GM23338 (cell line): Measurements from ENCODE around the gene CFAP299. TPM values are rescaled to one million over a fixed set of nuclear protein-coding genes. Genes with fewer than 3 reads are reported as not detected.

Experiments
- ATAC-seq: fragments of 200-7000 bp; cut with Tn5 transposase; 3 replicates; pipeline ENCODE4 v1.9.1; 2020
- DNase-seq: peaks from one replicate; pipeline ENCODE4 v3.0.0-alpha.2; 2015; ENCODE audit warnings: low spot score
- H2AFZ ChIP-seq: fragments of 200-600 bp; sonication (generic); 2 replicates; pipeline ENCODE4 v1.8.0; 2016; ENCODE audit warnings: antibody characterized with exemption, mild to moderate bottlenecking, moderate library complexity
- H3F3A ChIP-seq: fragments of 200-600 bp; sonication (generic); replicated peaks from 2 replicates; pipeline ENCODE4 v1.8.0; 2017; ENCODE audit warnings: antibody characterized with exemption, mixed run types, low read depth
- H3K27ac ChIP-seq: fragments of 200-600 bp; sonication (generic); 2 replicates; pipeline ENCODE4 v1.6.1; 2016; ENCODE audit warnings: low read depth
- H3K27me3 ChIP-seq: fragments of 200-600 bp; sonication (generic); 2 replicates; pipeline ENCODE4 v1.8.0; 2016; ENCODE audit warnings: mild to moderate bottlenecking, mixed run types, moderate library complexity; ENCODE audit not compliant: insufficient read depth
- H3K36me3 ChIP-seq: fragments of 200-600 bp; sonication (generic); 2 replicates; pipeline ENCODE4 v1.8.0; 2016; ENCODE audit warnings: mild to moderate bottlenecking; ENCODE audit not compliant: insufficient read depth
- H3K4me1 ChIP-seq: fragments of 200-600 bp; sonication (generic); 2 replicates; pipeline ENCODE4 v1.8.0; 2016; ENCODE audit warnings: mild to moderate bottlenecking, moderate library complexity; ENCODE audit not compliant: insufficient read depth
- H3K4me2 ChIP-seq: fragments of 200-600 bp; sonication (generic); 2 replicates; pipeline ENCODE4 v1.7.1; 2017; ENCODE audit warnings: mixed run types
- H3K4me3 ChIP-seq: fragments of 200-600 bp; sonication (generic); 2 replicates; pipeline ENCODE4 v1.6.1; 2016; ENCODE audit warnings: mixed run types
- H3K79me2 ChIP-seq: fragments of 200-600 bp; sonication (generic); replicated peaks from 2 replicates; pipeline ENCODE4 v1.8.0; 2017; ENCODE audit warnings: mild to moderate bottlenecking; ENCODE audit not compliant: insufficient read depth
- H3K9me2 ChIP-seq: fragments of 200-600 bp; sonication (generic); 2 replicates; pipeline ENCODE4 v1.8.0; 2017; ENCODE audit not compliant: insufficient read depth
- H4K20me1 ChIP-seq: fragments of 200-600 bp; sonication (generic); replicated peaks from 2 replicates; pipeline ENCODE4 v1.8.0; 2017; ENCODE audit warnings: mild to moderate bottlenecking; ENCODE audit not compliant: insufficient read depth
- H3K27ac Mint-ChIP-seq: 2 replicates; pipeline ENCODE4 v1.8.0; 2020; ENCODE audit warnings: inconsistent platforms, mild to moderate bottlenecking, moderate library complexity, mixed read lengths
- H3K27me3 Mint-ChIP-seq: 3 replicates; pipeline ENCODE4 v1.8.0; 2022; ENCODE audit warnings: low read depth, mild to moderate bottlenecking, moderate library complexity, mixed read lengths, inconsistent platforms; ENCODE audit not compliant: insufficient read depth, poor library complexity
- H3K36me3 Mint-ChIP-seq: 3 replicates; pipeline ENCODE4 v1.8.0; 2021; ENCODE audit warnings: low read depth, mild to moderate bottlenecking, inconsistent platforms, moderate library complexity, mixed read lengths
- H3K4me1 Mint-ChIP-seq: 3 replicates; pipeline ENCODE4 v1.8.0; 2020; ENCODE audit warnings: mild to moderate bottlenecking, inconsistent platforms, mixed read lengths
- H3K4me3 Mint-ChIP-seq: 3 replicates; pipeline ENCODE4 v1.8.0; 2021; ENCODE audit warnings: moderate library complexity, mild to moderate bottlenecking, inconsistent platforms, mixed read lengths
- H3K9me3 Mint-ChIP-seq: 3 replicates; pipeline ENCODE4 v1.8.0; 2020; ENCODE audit warnings: moderate library complexity, mild to moderate bottlenecking, inconsistent platforms, mixed read lengths
- CREB1 ChIP-seq: fragments of 250-450 bp; sonication (Bioruptor Pico); IDR thresholded peaks from 2 replicates; pipeline ENCODE4 v1.5.0; 2020; ENCODE audit warnings: low read depth, mild to moderate bottlenecking, moderate library complexity
- ETS1 ChIP-seq: IDR thresholded peaks from 2 replicates; pipeline ENCODE4 v1.6.1; 2016; ENCODE audit warnings: antibody characterized with exemption
- EZH2 ChIP-seq: fragments of 200-600 bp; sonication (generic); IDR thresholded peaks from one replicate; pipeline ENCODE4 v1.8.0; 2017; ENCODE audit warnings: antibody characterized with exemption, mild to moderate bottlenecking, low read depth; ENCODE audit not compliant: unreplicated experiment
- EZH2phosphoT487 ChIP-seq: fragments of 200-600 bp; sonication (generic); IDR thresholded peaks from one replicate; pipeline ENCODE4 v1.8.1; 2018; ENCODE audit warnings: antibody characterized with exemption; ENCODE audit not compliant: unreplicated experiment
- JUNB ChIP-seq: IDR thresholded peaks from one replicate; pipeline ENCODE4 v1.6.1; 2016; ENCODE audit warnings: antibody characterized with exemption; ENCODE audit not compliant: unreplicated experiment
- STAT1 ChIP-seq: IDR thresholded peaks from one replicate; pipeline ENCODE4 v1.6.1; 2016; ENCODE audit warnings: antibody characterized with exemption; ENCODE audit not compliant: unreplicated experiment
- ZNF331 ChIP-seq: fragments of 250-450 bp; sonication (Bioruptor Pico); IDR thresholded peaks from 2 replicates; pipeline ENCODE4 v1.5.0; 2020; ENCODE audit warnings: low read depth, mild to moderate bottlenecking, moderate library complexity
- ZNF462 ChIP-seq: fragments of 250-450 bp; sonication (Bioruptor Pico); IDR thresholded peaks from 2 replicates; pipeline ENCODE4 v1.5.0; 2020; ENCODE audit warnings: mild to moderate bottlenecking, moderate library complexity
- polyA plus RNA-seq: library from polyadenylated mRNA; unstranded; fragments of >200 nt; fragmentation: Nextera tagmentation; extraction: Ambion mirVana; gene quantifications from 2 replicates; pipeline ENCODE4 v1.2.1, GENCODE V29; 2016
- total RNA-seq: library from RNA; depleted of rRNA; stranded (reverse); fragments of >200 nt; shearing (Covaris generic); gene quantifications from 2 replicates; pipeline ENCODE4 v1.2.3, GENCODE V29; 2014

CFAP299 gene
- total and polyA plus RNA-seq, 2 experiments from 2014 or later, result not detected

- no peaks in the 10 kb centered on the region for H3K9me2 ChIP-seq
- no peaks in the 10 kb centered on the region for H3F3A ChIP-seq
- Mint-ChIP-seq H3K27me3 (no peaks in the 10 kb centered on the region), H3K4me1 (no peaks in the 10 kb centered on the region), H3K27ac (no peak overlapping the region), H3K4me3 (no peak overlapping the region), H3K36me3 (no peaks in the 10 kb centered on the region), H3K9me3 (no peaks in the 10 kb centered on the region)
- H4K20me1 ChIP-seq, result no peaks in the 10 kb centered on the region
- no peak overlapping the region for H3K27ac ChIP-seq
- no peak overlapping the region for H3K4me2 ChIP-seq
- TF ChIP-seq ZNF331 (CRISPR knock-in tag) (no peak), ETS1 (no peak), EZH2 (no peak), ZNF462 (no peak), CREB1 (CRISPR knock-in tag) (no peak), EZH2phosphoT487 (no peak), STAT1 (no peak), JUNB (no peak)
- no peaks in the 10 kb centered on the region for H3K27me3 ChIP-seq
- DNase-seq (no peak), ATAC-seq (no peak)
- H3K79me2 ChIP-seq, result no peaks in the 10 kb centered on the region
- H2AFZ ChIP-seq, result no peak overlapping the region
- H3K4me3 ChIP-seq, result no peak overlapping the region
- no peaks in the 10 kb centered on the region for H3K4me1 ChIP-seq
- H3K36me3 ChIP-seq, result no peaks in the 10 kb centered on the region
Measured at GRCh38 chr4:80324171-80324570, 11.4 kb upstream of the CFAP299 start.
